Activated T-helper 17 cell treated with anti-CD3 and anti-CD28 coated beads, Interleukin-2, amount 50 U/mL, for 72 hours (primary cell): ENCODE measurements around the gene WNT5B. TPM values are rescaled to one million over a fixed set of nuclear protein-coding genes. Genes with fewer than 3 reads are reported as not detected.

Experiments
- ATAC-seq: fragments of 150-1000 bp; cut with Tn5 transposase; replicated peaks from 2 replicates; pipeline ENCODE4 v1.10.0; 2021; ENCODE audit warnings: mild to moderate bottlenecking, moderate library complexity
- H3K27ac Mint-ChIP-seq: one replicate; pipeline ENCODE4 v1.8.0; 2022; ENCODE audit warnings: mixed read lengths
- H3K27me3 Mint-ChIP-seq: one replicate; pipeline ENCODE4 v1.8.0; 2022; ENCODE audit warnings: mixed read lengths
- H3K36me3 Mint-ChIP-seq: one replicate; pipeline ENCODE4 v1.8.0; 2022; ENCODE audit warnings: low read depth, mild to moderate bottlenecking, mixed read lengths
- H3K4me1 Mint-ChIP-seq: one replicate; pipeline ENCODE4 v1.8.0; 2022; ENCODE audit warnings: mixed read lengths
- H3K4me3 Mint-ChIP-seq: one replicate; pipeline ENCODE4 v1.8.0; 2022; ENCODE audit warnings: mild to moderate bottlenecking, mixed read lengths
- H3K9me3 Mint-ChIP-seq: one replicate; pipeline ENCODE4 v1.8.0; 2022; ENCODE audit warnings: mixed read lengths
- total RNA-seq, 2 donors: library from RNA; stranded (reverse); gene quantifications; one replicate each; pipeline ENCODE4 v1.2.3, GENCODE V29; 2022

The WNT5B gene
- total RNA-seq, 2 donors from 2014 or later: 0.26 to 0.30 TPM

GRCh38 chr12:1608713-1609119 lies 20.3 kb upstream of the WNT5B start:
- peaks cover 14% of the 10 kb centered on the region for H3K4me1 Mint-ChIP-seq
- no peak for ATAC-seq
- H3K27me3 Mint-ChIP-seq: no peaks in the 10 kb centered on the region
- no peak overlapping the region for H3K4me3 Mint-ChIP-seq
- H3K36me3 Mint-ChIP-seq: no peaks in the 10 kb centered on the region
- no peak overlapping the region for H3K27ac Mint-ChIP-seq
- H3K9me3 Mint-ChIP-seq: no peaks in the 10 kb centered on the region

- Mint-ChIP-seq H3K36me3 (no peaks in the 10 kb centered on the region), H3K27me3 (no peaks in the 10 kb centered on the region), H3K4me3 (no peak overlapping the region), H3K4me1 (peaks cover 7% of the 10 kb centered on the region), H3K27ac (no peak overlapping the region), H3K9me3 (no peaks in the 10 kb centered on the region)
- no peak for ATAC-seq
Measured at GRCh38 chr12:1610072-1610643, 18.9 kb upstream of the WNT5B start.

- Mint-ChIP-seq H3K36me3 (no peaks in the 10 kb centered on the region), H3K27ac (no peak overlapping the region), H3K9me3 (no peaks in the 10 kb centered on the region), H3K4me1 (no peaks in the 10 kb centered on the region), H3K4me3 (no peak overlapping the region), H3K27me3 (no peaks in the 10 kb centered on the region)
- ATAC-seq: no peak
Measured at GRCh38 chr12:1611803-1612572, 17.0 kb upstream of the WNT5B start.

GRCh38 chr12:1613860-1614259 lies 15.2 kb upstream of the WNT5B start:
- Mint-ChIP-seq H3K9me3 (no peaks in the 10 kb centered on the region), H3K27ac (no peak overlapping the region), H3K4me3 (no peak overlapping the region), H3K36me3 (no peaks in the 10 kb centered on the region), H3K4me1 (no peaks in the 10 kb centered on the region), H3K27me3 (no peaks in the 10 kb centered on the region)
- no peak for ATAC-seq

GRCh38 chr12:1614360-1614759 lies 14.7 kb upstream of the WNT5B start:
- no peak for ATAC-seq
- no peaks in the 10 kb centered on the region for H3K36me3 Mint-ChIP-seq
- H3K4me1 Mint-ChIP-seq: no peaks in the 10 kb centered on the region
- no peak overlapping the region for H3K27ac Mint-ChIP-seq
- H3K9me3 Mint-ChIP-seq: no peaks in the 10 kb centered on the region
- H3K27me3 Mint-ChIP-seq: no peaks in the 10 kb centered on the region
- no peak overlapping the region for H3K4me3 Mint-ChIP-seq

- peaks cover 7% of the 10 kb centered on the region for H3K27me3 Mint-ChIP-seq
Measured at GRCh38 chr12:1616233-1617066, 12.6 kb upstream of the WNT5B start.

GRCh38 chr12:1618489-1618888 lies 10.5 kb upstream of the WNT5B start:
- no peak for ATAC-seq
- Mint-ChIP-seq H3K36me3 (no peaks in the 10 kb centered on the region), H3K4me1 (peaks cover 5% of the 10 kb centered on the region), H3K27me3 (peaks cover 7% of the 10 kb centered on the region), H3K9me3 (no peaks in the 10 kb centered on the region), H3K4me3 (no peak overlapping the region), H3K27ac (no peak overlapping the region)

More at GRCh38 chr12:1616233-1617066, 12.6 kb upstream of the WNT5B start:
- H3K27ac Mint-ChIP-seq: no peak overlapping the region
- H3K4me3 Mint-ChIP-seq: no peak overlapping the region
- no peaks in the 10 kb centered on the region for H3K36me3 Mint-ChIP-seq
- peaks cover 5% of the 10 kb centered on the region for H3K4me1 Mint-ChIP-seq
- H3K9me3 Mint-ChIP-seq: no peaks in the 10 kb centered on the region
- no peak for ATAC-seq

- H3K36me3 Mint-ChIP-seq: no peaks in the 10 kb centered on the region
- no peaks in the 10 kb centered on the region for H3K9me3 Mint-ChIP-seq
- H3K27ac Mint-ChIP-seq: no peak overlapping the region
- peaks cover 5% of the 10 kb centered on the region for H3K4me1 Mint-ChIP-seq
- H3K27me3 Mint-ChIP-seq: peaks cover 7% of the 10 kb centered on the region
- ATAC-seq: no peak
- H3K4me3 Mint-ChIP-seq: no peak overlapping the region
Measured at GRCh38 chr12:1619159-1619558, 9.9 kb upstream of the WNT5B start.

- peaks cover 5% of the 10 kb centered on the region for H3K4me1 Mint-ChIP-seq
- H3K9me3 Mint-ChIP-seq: no peaks in the 10 kb centered on the region
- H3K27ac Mint-ChIP-seq: no peak overlapping the region
- H3K36me3 Mint-ChIP-seq: no peaks in the 10 kb centered on the region
- H3K4me3 Mint-ChIP-seq: no peak overlapping the region
- H3K27me3 Mint-ChIP-seq: peaks cover 7% of the 10 kb centered on the region
- ATAC-seq: peak; percentile 85
Measured at GRCh38 chr12:1619587-1619986, 9.4 kb upstream of the WNT5B start.

- H3K36me3 Mint-ChIP-seq: no peaks in the 10 kb centered on the region
- no peaks in the 10 kb centered on the region for H3K9me3 Mint-ChIP-seq
- H3K4me1 Mint-ChIP-seq: peaks cover 5% of the 10 kb centered on the region
- H3K4me3 Mint-ChIP-seq: no peak overlapping the region
- ATAC-seq: peak; percentile 40
- no peak overlapping the region for H3K27ac Mint-ChIP-seq
- H3K27me3 Mint-ChIP-seq: peaks cover 10% of the 10 kb centered on the region
Measured at GRCh38 chr12:1620092-1620491, 8.9 kb upstream of the WNT5B start.

GRCh38 chr12:1622406-1622805 lies 6.6 kb upstream of the WNT5B start:
- Mint-ChIP-seq H3K4me3 (no peak overlapping the region), H3K9me3 (no peaks in the 10 kb centered on the region)
- ATAC-seq: no peak

GRCh38 chr12:1629338-1630132 lies 504 bp downstream of the WNT5B start:
- Mint-ChIP-seq H3K36me3 (no peaks in the 10 kb centered on the region), H3K9me3 (no peaks in the 10 kb centered on the region), H3K27ac (no peak overlapping the region), H3K27me3 (peaks cover 46% of the 10 kb centered on the region), H3K4me3 (peak overlapping the region; percentile 59), H3K4me1 (no peaks in the 10 kb centered on the region)
- ATAC-seq: no peak

More at GRCh38 chr12:1622406-1622805, 6.6 kb upstream of the WNT5B start:
- Mint-ChIP-seq H3K27me3 (peaks cover 14% of the 10 kb centered on the region), H3K4me1 (peaks cover 5% of the 10 kb centered on the region), H3K36me3 (no peaks in the 10 kb centered on the region), H3K27ac (no peak overlapping the region)

- Mint-ChIP-seq H3K9me3 (no peaks in the 10 kb centered on the region), H3K27me3 (peaks cover 48% of the 10 kb centered on the region), H3K4me1 (no peaks in the 10 kb centered on the region), H3K27ac (no peak overlapping the region), H3K4me3 (peak overlapping the region; percentile 59), H3K36me3 (no peaks in the 10 kb centered on the region)
- ATAC-seq: peak; percentile 51
Measured at GRCh38 chr12:1630133-1630826, 1.2 kb downstream of the WNT5B start.
